ENCODE results near the gene FAN1. TPM values are rescaled to one million over a fixed set of nuclear protein-coding genes. Genes with fewer than 3 reads are reported as not detected.
"Not testable (repeated sequence)": the region's sequence is repeated elsewhere in the genome, so short reads cannot be mapped to it uniquely, and the experiment has no call there.

Gene FAN1
- total RNA-seq, 1 donor from 2014 or later = 16.9 TPM

DNA sequence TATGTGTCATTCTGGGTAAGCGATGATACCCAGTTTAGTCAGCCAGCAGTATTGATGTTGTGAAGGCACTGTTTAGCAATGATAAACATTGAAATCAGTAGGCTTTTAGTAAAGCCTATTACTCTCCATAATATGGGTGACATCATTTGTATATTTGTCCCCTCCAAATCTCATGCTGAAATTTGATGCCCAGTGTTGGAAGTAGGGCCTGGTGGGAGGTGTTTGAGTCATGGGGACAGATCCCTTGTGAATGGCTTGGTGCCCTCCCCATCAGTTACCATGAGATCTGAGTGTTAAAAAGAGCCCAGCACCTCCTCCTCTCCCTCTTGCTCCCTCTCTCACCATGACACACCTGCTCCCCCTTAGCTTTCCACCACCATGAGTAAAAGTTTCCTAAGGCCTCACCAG lies 31.4 kb upstream of the FAN1 start:
- intact Hi-C loops (cut with DNase I) = no loop called here
- Histone ChIP-seq H3K36me3 (no peaks in the 10 kb centered on the region), H3K9me3 (no peaks in the 10 kb centered on the region), H3K27me3 (no peaks in the 10 kb centered on the region), H3K4me1 (no peaks in the 10 kb centered on the region), H3K27ac (no peak overlapping the region), H3K4me3 (no peak overlapping the region)
- TF ChIP-seq, protein P1, sequence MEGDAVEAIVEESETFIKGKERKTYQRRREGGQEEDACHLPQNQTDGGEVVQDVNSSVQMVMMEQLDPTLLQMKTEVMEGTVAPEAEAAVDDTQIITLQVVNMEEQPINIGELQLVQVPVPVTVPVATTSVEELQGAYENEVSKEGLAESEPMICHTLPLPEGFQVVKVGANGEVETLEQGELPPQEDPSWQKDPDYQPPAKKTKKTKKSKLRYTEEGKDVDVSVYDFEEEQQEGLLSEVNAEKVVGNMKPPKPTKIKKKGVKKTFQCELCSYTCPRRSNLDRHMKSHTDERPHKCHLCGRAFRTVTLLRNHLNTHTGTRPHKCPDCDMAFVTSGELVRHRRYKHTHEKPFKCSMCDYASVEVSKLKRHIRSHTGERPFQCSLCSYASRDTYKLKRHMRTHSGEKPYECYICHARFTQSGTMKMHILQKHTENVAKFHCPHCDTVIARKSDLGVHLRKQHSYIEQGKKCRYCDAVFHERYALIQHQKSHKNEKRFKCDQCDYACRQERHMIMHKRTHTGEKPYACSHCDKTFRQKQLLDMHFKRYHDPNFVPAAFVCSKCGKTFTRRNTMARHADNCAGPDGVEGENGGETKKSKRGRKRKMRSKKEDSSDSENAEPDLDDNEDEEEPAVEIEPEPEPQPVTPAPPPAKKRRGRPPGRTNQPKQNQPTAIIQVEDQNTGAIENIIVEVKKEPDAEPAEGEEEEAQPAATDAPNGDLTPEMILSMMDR (IDR thresholded peaks at IDR 0.05) = no peak
- TF ChIP-seq POLR2AphosphoS5 (IDR thresholded peaks at IDR 0.05; ENCODE audit: insufficient read depth in 1 of 2, low read depth in 1 of 2) (no peak), POLR2A (IDR thresholded peaks at IDR 0.05) (no peak)
- DNase-seq (ENCODE audit: extremely low spot score in 2 of 2) = no peak

DNA sequence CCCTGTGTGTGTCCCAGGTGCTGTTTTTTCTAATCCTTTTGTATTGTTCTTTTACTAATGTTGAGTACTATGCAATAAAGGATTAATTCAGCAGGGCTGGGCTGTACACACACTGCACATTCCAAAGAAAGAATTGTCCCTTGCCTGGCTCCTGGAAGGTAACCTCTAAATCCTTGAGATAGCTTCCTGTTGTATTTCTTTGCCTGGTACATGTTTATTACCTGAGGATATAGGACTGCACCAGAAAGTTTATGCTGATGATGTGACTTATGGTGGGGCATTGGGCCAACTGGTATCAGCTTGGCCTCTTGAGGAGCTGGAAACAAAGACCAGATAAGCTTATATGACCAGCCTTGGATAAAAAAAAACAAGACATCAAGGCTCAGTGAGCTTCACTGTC lies 26.6 kb upstream of the FAN1 start:
- H3K9me3 ChIP-seq = no peaks in the 10 kb centered on the region
- intact Hi-C loops (cut with DNase I) = no loop called here

DNA sequence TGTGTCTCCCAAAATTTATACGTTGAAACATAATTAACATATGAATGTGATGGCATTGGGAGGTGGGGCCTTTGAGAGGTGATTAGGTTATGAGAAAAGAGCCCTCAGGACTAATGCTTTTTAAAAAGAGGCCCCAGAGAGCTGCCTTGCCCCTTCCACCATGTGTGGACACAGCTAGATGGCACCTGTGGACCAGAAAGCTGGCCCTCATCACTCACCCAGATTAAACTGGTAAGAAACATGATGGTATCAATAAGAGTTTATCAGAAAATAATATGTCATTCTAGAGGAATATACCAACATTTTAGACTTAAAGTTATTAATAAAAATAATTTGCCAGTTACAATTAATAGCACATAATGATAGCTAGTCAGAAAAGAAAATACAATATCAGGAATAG lies 25.2 kb upstream of the FAN1 start:
- Histone ChIP-seq H3K9me3 (no peaks in the 10 kb centered on the region), H3K36me3 (no peaks in the 10 kb centered on the region), H3K4me1 (no peaks in the 10 kb centered on the region), H3K4me3 (no peak overlapping the region), H3K27me3 (no peaks in the 10 kb centered on the region), H3K27ac (no peak overlapping the region)
- intact Hi-C loops (cut with DNase I) = no loop called here
- no peak for DNase-seq (ENCODE audit: extremely low spot score in 2 of 2)
- TF ChIP-seq, protein P1 (IDR thresholded peaks at IDR 0.05) = no peak
- TF ChIP-seq POLR2A (IDR thresholded peaks at IDR 0.05) (no peak), POLR2AphosphoS5 (IDR thresholded peaks at IDR 0.05; ENCODE audit: insufficient read depth in 1 of 2, low read depth in 1 of 2) (no peak)

More for the DNA sequence above, 26.6 kb upstream of the FAN1 start:
- TF ChIP-seq, protein P1 (IDR thresholded peaks at IDR 0.05) = no peak
- TF ChIP-seq POLR2AphosphoS5 (IDR thresholded peaks at IDR 0.05; ENCODE audit: insufficient read depth in 1 of 2, low read depth in 1 of 2) (no peak), POLR2A (IDR thresholded peaks at IDR 0.05) (no peak)
- DNase-seq (ENCODE audit: extremely low spot score in 2 of 2) = no peak
- Histone ChIP-seq H3K4me1 (no peaks in the 10 kb centered on the region), H3K27ac (no peak overlapping the region), H3K36me3 (no peaks in the 10 kb centered on the region), H3K4me3 (no peak overlapping the region), H3K27me3 (no peaks in the 10 kb centered on the region)

DNA sequence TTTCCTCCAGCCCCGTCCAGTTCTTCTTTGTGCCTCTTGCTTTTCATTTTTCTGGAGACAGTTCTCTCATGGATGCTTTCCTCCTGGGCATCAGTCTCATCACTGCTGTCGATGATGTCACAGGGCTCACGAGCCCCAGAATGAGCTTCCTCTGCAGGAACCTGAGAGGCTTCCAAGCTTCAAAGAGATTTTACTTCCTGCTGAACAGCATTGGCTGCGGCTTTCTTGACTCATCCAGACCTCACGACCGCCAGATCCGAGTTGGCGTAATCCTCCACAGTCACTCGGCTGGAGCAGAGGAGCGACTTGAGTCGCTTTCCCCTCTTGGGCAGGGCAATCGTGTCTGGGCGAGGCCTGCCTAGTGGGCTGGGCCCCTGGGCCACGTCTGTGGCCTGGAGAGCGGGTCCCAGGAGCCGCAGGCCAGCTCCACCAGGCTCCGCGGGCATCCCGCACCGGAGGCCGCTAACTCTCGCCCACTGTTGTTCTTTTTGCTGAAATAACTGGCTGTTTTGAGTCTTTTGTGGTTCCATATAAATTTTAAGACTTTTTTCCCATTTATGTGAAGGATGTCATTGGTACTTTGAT lies 20.8 kb upstream of the FAN1 start:
- DNase-seq (ENCODE audit: extremely low spot score in 2 of 2) = no peak
- no peaks in the 10 kb centered on the region for H3K4me1 ChIP-seq

DNA sequence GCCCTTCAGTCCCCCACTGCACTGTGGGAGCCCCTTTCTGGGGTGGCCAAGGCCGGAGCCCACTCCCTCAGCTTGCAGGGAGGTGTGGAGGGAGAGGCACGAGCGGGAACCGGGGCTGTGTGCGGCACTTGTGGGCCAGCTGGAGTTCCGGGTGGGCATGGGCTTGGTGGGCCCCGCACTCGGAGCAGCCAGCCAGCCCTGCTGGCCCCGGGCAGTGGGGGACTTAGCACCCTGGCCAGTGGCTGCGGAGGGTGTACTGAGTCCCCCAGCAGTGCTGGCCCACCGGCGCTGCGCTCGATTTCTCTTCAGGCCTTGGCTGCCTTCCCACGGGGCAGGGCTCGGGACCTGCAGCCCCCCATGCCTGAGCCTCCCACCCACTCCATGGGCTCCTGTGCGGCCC lies 20.0 kb upstream of the FAN1 start:
- H3K4me1 ChIP-seq; intact Hi-C loops (cut with DNase I); H3K4me3 ChIP-seq; H3K27ac ChIP-seq; H3K9me3 ChIP-seq; H3K36me3 ChIP-seq; H3K27me3 ChIP-seq; DNase-seq (ENCODE audit: extremely low spot score in 2 of 2): not testable (repeated sequence)

More for the DNA sequence above, 20.8 kb upstream of the FAN1 start:
- Histone ChIP-seq H3K36me3 (no peaks in the 10 kb centered on the region), H3K27ac (no peak overlapping the region), H3K4me3 (no peak overlapping the region), H3K9me3 (no peaks in the 10 kb centered on the region), H3K27me3 (no peaks in the 10 kb centered on the region)
- TF ChIP-seq POLR2AphosphoS5 (IDR thresholded peaks at IDR 0.05; ENCODE audit: insufficient read depth in 1 of 2, low read depth in 1 of 2) (no peak), POLR2A (IDR thresholded peaks at IDR 0.05) (no peak)
- TF ChIP-seq, protein P1 (IDR thresholded peaks at IDR 0.05) = no peak
- intact Hi-C loops (cut with DNase I) = no loop called here

Measured in vagina (tissue), 2 donors.